Measurements from ENCODE around the gene TAX1BP3.

TAX1BP3 gene

DNA sequence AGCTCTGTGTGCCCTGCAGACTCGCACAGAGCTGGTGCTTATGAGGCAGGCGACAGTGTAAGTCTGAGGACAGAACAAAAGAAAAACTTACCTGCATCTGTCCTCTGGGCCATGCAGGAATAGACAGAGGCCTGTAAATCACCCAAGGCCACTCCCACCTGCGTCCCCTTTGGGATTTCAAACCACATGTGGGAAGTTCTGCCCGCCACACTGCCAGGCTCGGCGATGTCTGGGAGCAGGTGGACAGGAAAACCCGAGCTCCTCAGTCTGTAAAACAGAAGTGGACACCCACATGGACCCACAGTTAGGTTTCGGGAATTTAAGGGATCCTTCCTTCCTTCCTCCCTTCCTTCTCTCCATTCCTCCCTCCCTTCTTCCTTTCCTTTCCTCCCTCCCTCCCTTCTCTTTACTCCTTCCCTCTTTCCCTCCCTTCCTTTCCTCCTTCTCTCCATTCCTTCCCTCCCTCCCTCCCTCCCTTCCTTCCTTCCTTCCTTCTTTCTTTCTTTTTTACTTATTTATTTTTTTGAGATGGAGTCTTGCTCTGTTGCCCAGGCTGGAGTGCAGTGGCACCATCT, 47.1 kb downstream of the TAX1BP3 start:
- no peaks in the 10 kb centered on the region for H3K27me3 ChIP-seq (ENCODE audit: low read depth, low read length)
- no peaks in the 10 kb centered on the region for H4K20me1 ChIP-seq (ENCODE audit: insufficient read depth, low read length)
- no peaks in the 10 kb centered on the region for H3K79me2 ChIP-seq (ENCODE audit: low read length)
- no peak overlapping the region for H3K4me3 ChIP-seq (ENCODE audit: low read length)
- no peak overlapping the region for H2AFZ ChIP-seq (ENCODE audit: low read depth, low read length)
- H3K9ac ChIP-seq (ENCODE audit: low read length), result no peak overlapping the region
- TF ChIP-seq EZH2phosphoT487 (IDR thresholded peaks at IDR 0.05; ENCODE audit: low read depth), result no peak
- TF ChIP-seq, protein P1, sequence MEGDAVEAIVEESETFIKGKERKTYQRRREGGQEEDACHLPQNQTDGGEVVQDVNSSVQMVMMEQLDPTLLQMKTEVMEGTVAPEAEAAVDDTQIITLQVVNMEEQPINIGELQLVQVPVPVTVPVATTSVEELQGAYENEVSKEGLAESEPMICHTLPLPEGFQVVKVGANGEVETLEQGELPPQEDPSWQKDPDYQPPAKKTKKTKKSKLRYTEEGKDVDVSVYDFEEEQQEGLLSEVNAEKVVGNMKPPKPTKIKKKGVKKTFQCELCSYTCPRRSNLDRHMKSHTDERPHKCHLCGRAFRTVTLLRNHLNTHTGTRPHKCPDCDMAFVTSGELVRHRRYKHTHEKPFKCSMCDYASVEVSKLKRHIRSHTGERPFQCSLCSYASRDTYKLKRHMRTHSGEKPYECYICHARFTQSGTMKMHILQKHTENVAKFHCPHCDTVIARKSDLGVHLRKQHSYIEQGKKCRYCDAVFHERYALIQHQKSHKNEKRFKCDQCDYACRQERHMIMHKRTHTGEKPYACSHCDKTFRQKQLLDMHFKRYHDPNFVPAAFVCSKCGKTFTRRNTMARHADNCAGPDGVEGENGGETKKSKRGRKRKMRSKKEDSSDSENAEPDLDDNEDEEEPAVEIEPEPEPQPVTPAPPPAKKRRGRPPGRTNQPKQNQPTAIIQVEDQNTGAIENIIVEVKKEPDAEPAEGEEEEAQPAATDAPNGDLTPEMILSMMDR (IDR thresholded peaks at IDR 0.05; ENCODE audit: low read depth, low read length), result no peak
- H3K4me2 ChIP-seq (ENCODE audit: low read length), result no peak overlapping the region
- H3K27ac ChIP-seq (ENCODE audit: low read length), result no peak overlapping the region
- no peaks in the 10 kb centered on the region for H3K4me1 ChIP-seq (ENCODE audit: low read length)
- no peaks in the 10 kb centered on the region for H3K36me3 ChIP-seq (replicated peaks; ENCODE audit: low read depth, low read length)
- no peaks in the 10 kb centered on the region for H3K9me3 ChIP-seq (ENCODE audit: insufficient read depth, low read length)

DNA sequence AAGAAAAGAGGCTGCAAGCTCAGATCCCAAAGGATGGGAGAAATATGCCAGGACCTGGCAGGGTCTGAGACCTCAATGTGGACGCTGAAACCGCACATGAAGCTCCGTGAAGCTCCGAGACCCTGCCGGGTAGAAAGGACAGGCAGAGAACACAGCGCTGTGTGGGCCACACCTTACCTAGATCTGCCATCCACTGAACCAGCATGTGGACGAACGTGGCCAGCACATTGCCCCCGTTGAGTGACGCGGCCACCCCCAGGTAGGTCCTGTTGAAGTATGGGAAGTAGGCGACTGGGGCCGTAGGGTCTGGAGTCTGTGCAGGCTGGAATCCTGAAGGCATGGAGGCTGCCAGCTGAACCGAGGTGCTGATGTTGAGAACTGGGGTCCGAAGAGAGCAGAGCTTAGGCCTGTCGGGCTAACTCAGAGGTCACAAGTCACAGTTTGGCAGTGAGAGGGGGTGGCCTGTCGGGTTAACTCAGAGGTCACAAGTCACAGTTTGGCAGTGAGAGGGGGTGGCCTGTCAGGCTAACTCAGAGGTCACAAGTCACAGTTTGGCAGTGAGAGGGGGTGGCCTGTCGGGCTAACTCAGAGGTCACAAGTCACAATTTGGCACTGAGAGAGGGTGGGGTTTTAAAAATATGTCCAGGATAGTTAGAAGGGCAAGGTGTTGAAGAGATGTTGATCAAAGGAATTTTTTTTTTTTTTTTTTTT, 53.1 kb downstream of the TAX1BP3 start:
- Histone ChIP-seq H3K4me3 (ENCODE audit: low read length) (no peak overlapping the region), H3K4me2 (ENCODE audit: low read length) (no peak overlapping the region), H3K36me3 (replicated peaks; ENCODE audit: low read depth, low read length) (peaks cover 3% of the 10 kb centered on the region), H3K9ac (ENCODE audit: low read length) (no peak overlapping the region), H3K9me3 (ENCODE audit: insufficient read depth, low read length) (no peaks in the 10 kb centered on the region), H3K27ac (ENCODE audit: low read length) (no peak overlapping the region), H3K4me1 (ENCODE audit: low read length) (no peaks in the 10 kb centered on the region), H4K20me1 (ENCODE audit: insufficient read depth, low read length) (no peaks in the 10 kb centered on the region), H3K79me2 (ENCODE audit: low read length) (no peaks in the 10 kb centered on the region), H2AFZ (ENCODE audit: low read depth, low read length) (no peak overlapping the region), H3K27me3 (ENCODE audit: low read depth, low read length) (no peaks in the 10 kb centered on the region)
- TF ChIP-seq, protein P1 (IDR thresholded peaks at IDR 0.05; ENCODE audit: low read depth, low read length), result no peak
- TF ChIP-seq EZH2phosphoT487 (IDR thresholded peaks at IDR 0.05; ENCODE audit: low read depth), result no peak

DNA sequence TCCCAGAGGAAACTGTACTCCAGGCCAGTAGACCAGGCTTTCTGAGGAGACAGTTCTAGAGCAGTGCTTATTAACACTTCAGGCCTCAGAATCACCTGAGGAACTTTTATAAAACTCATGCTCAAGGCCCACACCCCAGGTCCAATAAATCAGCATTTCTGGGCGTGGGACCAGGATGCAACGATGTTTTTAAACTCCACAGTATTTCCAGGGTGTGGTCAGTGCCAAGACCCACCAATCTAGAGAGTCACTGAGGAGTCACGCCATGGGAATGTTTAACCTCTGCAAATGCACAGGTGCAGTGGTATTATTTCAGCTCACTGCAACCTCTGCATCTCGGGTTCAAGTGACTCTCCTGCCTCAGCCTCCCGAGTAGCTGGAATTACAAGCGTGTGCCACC, 55.3 kb downstream of the TAX1BP3 start:
- no peak overlapping the region for H2AFZ ChIP-seq (ENCODE audit: low read depth, low read length)
- no peak overlapping the region for H3K9ac ChIP-seq (ENCODE audit: low read length)
- H3K4me2 ChIP-seq (ENCODE audit: low read length), result no peak overlapping the region
- H4K20me1 ChIP-seq (ENCODE audit: insufficient read depth, low read length), result no peaks in the 10 kb centered on the region
- no peak for TF ChIP-seq EZH2phosphoT487 (IDR thresholded peaks at IDR 0.05; ENCODE audit: low read depth)
- TF ChIP-seq, protein P1 (IDR thresholded peaks at IDR 0.05; ENCODE audit: low read depth, low read length), result no peak
- peaks cover 3% of the 10 kb centered on the region for H3K36me3 ChIP-seq (replicated peaks; ENCODE audit: low read depth, low read length)
- no peaks in the 10 kb centered on the region for H3K9me3 ChIP-seq (ENCODE audit: insufficient read depth, low read length)
- no peaks in the 10 kb centered on the region for H3K79me2 ChIP-seq (ENCODE audit: low read length)
- no peaks in the 10 kb centered on the region for H3K27me3 ChIP-seq (ENCODE audit: low read depth, low read length)
- no peaks in the 10 kb centered on the region for H3K4me1 ChIP-seq (ENCODE audit: low read length)
- H3K4me3 ChIP-seq (ENCODE audit: low read length), result no peak overlapping the region
- H3K27ac ChIP-seq (ENCODE audit: low read length), result no peak overlapping the region

Measured in OCI-LY3 (cell line).